ENCODE data around the gene PLXND1.

PLXND1 gene

GRCh38 chr3:129606636-129607390 lies at the start of gene PLXND1:
TSS of gene PLXND1 (minus strand) at chr3:129606676. CDS start at chr3:129606639, 37 bp downstream.
- TF ChIP-seq MAX (IDR thresholded peaks at IDR 0.05), result peak; percentile 46; the same call in 1 of the 2 replicates
- TF ChIP-seq REST (IDR thresholded peaks at IDR 0.05; ENCODE audit: low read depth), result no peak
- 0 out of 2 replicates have a peak, but pooled peaks have one; percentile 12 for TF ChIP-seq EGR1 (IDR thresholded peaks at IDR 0.05)
- no peak for TF ChIP-seq EP300 (IDR thresholded peaks at IDR 0.05; ENCODE audit: borderline replicate concordance)
- 0 out of 2 replicates have a peak, but pooled peaks have one; percentile 8 for TF ChIP-seq ZBTB7A (IDR thresholded peaks at IDR 0.05; ENCODE audit: low read depth)
- no peak for TF ChIP-seq TEAD4 (IDR thresholded peaks at IDR 0.05)
- TF ChIP-seq FOXM1 (IDR thresholded peaks at IDR 0.05; ENCODE audit: borderline replicate concordance, low read depth), result no peak
- TF ChIP-seq TCF12 (IDR thresholded peaks at IDR 0.05; ENCODE audit: low read depth), result no peak
- TF ChIP-seq YY1 (IDR thresholded peaks at IDR 0.05; ENCODE audit: low read depth), result no peak
- TF ChIP-seq USF1 (IDR thresholded peaks at IDR 0.05), result no peak
- TF ChIP-seq RAD21 (IDR thresholded peaks at IDR 0.05; ENCODE audit: low read depth), result no peak
- TF ChIP-seq TAF1 (IDR thresholded peaks at IDR 0.05; ENCODE audit: low read depth), result peak; percentile 10; the same call in 1 of the 2 replicates
- TF ChIP-seq NFIC (IDR thresholded peaks at IDR 0.05), result no peak

GRCh38 chr3:129655291-129655700 lies 48.8 kb upstream of the PLXND1 start:
- no peak for TF ChIP-seq RAD21 (IDR thresholded peaks at IDR 0.05; ENCODE audit: low read depth)
- TF ChIP-seq TCF12 (IDR thresholded peaks at IDR 0.05; ENCODE audit: low read depth), result no peak
- no peak for TF ChIP-seq USF1 (IDR thresholded peaks at IDR 0.05)
- no peak for TF ChIP-seq REST (IDR thresholded peaks at IDR 0.05; ENCODE audit: low read depth)
- TF ChIP-seq CREB1 (IDR thresholded peaks at IDR 0.05; ENCODE audit: low read depth), result no peak
- TF ChIP-seq FOXM1 (IDR thresholded peaks at IDR 0.05; ENCODE audit: borderline replicate concordance, low read depth), result no peak
- no peak for TF ChIP-seq ZBTB7A (IDR thresholded peaks at IDR 0.05; ENCODE audit: low read depth)
- no peak for TF ChIP-seq CEBPB (IDR thresholded peaks at IDR 0.05)
- no peak for TF ChIP-seq TAF1 (IDR thresholded peaks at IDR 0.05; ENCODE audit: low read depth)
- TF ChIP-seq EP300 (IDR thresholded peaks at IDR 0.05; ENCODE audit: borderline replicate concordance), result no peak

GRCh38 chr3:129654131-129654530 lies 47.7 kb upstream of the PLXND1 start:
- no peak for TF ChIP-seq EP300 (IDR thresholded peaks at IDR 0.05; ENCODE audit: borderline replicate concordance)
- TF ChIP-seq FOXM1 (IDR thresholded peaks at IDR 0.05; ENCODE audit: borderline replicate concordance, low read depth), result no peak
- TF ChIP-seq YY1 (IDR thresholded peaks at IDR 0.05; ENCODE audit: low read depth), result no peak
- TF ChIP-seq REST (IDR thresholded peaks at IDR 0.05; ENCODE audit: low read depth), result no peak
- TF ChIP-seq MAX (IDR thresholded peaks at IDR 0.05), result no peak
- no peak for TF ChIP-seq EGR1 (IDR thresholded peaks at IDR 0.05)
- TF ChIP-seq NFIC (IDR thresholded peaks at IDR 0.05), result no peak
- TF ChIP-seq RAD21 (IDR thresholded peaks at IDR 0.05; ENCODE audit: low read depth), result no peak
- no peak for TF ChIP-seq TAF1 (IDR thresholded peaks at IDR 0.05; ENCODE audit: low read depth)
- TF ChIP-seq TCF12 (IDR thresholded peaks at IDR 0.05; ENCODE audit: low read depth), result no peak
- TF ChIP-seq CREB1 (IDR thresholded peaks at IDR 0.05; ENCODE audit: low read depth), result no peak
- no peak for TF ChIP-seq USF1 (IDR thresholded peaks at IDR 0.05)
- no peak for TF ChIP-seq CEBPB (IDR thresholded peaks at IDR 0.05)
- TF ChIP-seq TEAD4 (IDR thresholded peaks at IDR 0.05), result no peak

All from Ishikawa (cell line).